GM21576 (cell line): ENCODE data around the gene GLIPR2.
"Not testable (repeated sequence)": the region's sequence is repeated elsewhere in the genome, so short reads cannot be mapped to it uniquely, and the experiment has no call there.

Experiments used
- ATAC-seq: cut with Tn5 transposase; IDR thresholded peaks from one replicate; pipeline ENCODE4 v1.9.1; 2021; ENCODE audit warnings: mild to moderate bottlenecking, moderate library complexity; ENCODE audit not compliant: unreplicated experiment

Gene GLIPR2

DNA sequence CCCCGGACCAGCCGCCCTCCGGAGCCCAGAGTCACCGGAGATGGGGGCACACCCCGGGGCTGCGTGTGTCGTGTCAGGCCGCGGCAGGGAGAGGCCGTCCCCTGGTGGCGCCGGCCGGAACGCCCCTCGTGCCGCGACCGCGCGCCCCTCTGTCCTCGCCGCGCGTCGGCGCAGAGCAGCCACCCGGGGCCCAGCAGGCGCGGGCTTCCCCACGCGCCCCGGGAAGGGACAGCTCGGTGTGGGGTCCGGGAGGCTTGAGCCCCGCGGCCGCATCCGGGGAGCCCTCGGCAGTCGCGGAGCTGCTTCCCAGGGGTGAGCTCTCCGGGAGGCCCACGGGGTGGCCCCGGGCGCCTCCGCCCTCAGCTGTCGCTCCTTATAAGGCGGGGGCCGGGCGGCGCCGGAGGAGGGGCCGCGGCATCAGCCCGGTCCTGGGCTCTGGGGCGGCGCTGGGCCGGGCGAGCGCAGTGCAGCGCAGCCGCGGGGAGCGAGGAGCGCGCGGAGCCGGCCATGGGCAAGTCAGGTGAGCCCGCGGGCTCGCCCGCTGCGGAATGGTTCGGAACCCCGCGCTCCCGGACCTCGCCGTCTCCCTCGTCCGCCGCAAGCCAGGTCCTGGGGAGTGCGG, at the start of gene GLIPR2:
Gene GLIPR2, plus strand, starts transcription at position 462 of the 622 bp plus-strand sequence. Its CDS starts 46 bp downstream, at position 508.
- ATAC-seq, result peak; percentile 94

- not testable (repeated sequence) for ATAC-seq
These were observed 49.5 kb upstream of the GLIPR2 start for GRCh38 chr9:36087054-36087453.

DNA sequence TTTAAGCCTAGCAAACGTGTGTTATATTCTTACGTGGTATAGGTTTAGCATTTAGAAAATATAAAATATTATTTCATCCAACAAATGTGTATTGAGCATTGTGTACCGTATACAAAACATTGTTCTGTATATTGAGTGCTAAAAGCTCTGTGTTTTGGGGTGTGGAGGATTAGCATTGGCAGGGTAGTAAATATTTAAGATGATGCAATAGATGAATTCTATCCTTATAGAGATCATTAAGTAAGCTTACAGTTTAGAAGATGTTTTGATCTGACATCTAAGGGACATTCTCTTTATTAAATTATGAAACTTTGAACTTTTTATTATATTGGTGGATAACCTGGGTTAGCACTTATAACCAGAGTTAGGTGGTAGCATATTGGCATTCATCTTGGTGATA, 48.5 kb upstream of the GLIPR2 start:
- no peak for ATAC-seq

GRCh38 chr9:36091026-36091953, 45.2 kb upstream of the GLIPR2 start:
- ATAC-seq, result no peak

DNA sequence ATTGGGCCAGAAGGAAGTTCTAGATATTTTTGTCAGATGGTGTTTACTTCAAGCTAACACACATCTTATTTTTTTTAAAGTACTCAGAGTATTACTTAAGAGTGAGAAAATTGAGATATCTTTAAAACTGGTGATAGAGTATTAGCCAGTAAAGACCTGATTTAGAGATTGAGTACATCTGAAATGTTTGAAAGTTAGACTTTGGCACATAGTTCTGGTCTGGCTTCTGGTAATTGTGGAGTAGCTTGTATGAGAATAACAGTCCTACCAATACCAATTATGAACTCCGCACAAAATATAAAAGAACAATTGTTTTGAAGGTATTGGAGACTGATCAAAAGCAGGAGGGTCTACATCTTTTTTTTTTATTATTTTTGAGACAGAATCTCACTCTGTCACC, 44.5 kb upstream of the GLIPR2 start:
- no peak for ATAC-seq

DNA sequence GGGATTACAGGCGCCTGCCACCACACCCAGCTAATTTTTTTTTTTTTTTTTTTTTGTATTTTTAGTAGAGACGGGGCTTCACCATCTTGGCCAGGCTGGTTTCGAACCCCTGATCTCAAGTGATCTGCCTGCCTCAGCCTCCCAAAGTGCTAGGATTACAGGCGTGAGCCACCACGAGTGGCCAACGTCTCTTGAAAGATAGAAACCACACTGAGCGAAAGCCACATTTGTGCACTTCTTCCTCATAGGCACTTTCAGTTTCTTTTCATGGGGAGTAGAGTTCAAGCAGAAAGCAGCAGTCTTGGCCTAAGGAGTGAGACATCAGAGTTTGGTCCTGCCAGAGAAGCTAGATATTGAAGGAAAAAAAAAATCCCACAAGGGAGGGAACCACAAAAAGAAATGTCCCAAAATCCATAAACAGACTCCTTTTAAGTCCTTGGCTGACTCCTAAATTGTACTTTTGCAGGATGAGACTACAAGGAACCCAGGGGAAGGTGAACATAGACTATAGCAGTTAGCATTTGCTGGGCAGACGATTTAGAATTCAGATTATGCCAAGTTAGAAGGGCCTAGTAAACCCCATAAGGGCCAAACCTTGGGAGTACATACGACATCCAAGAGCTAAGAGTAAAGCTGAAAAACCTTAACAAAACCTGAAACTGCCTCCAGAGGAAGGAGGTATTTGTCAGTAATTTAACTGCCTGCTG, 43.9 kb upstream of the GLIPR2 start:
- peak; percentile 99 for ATAC-seq

DNA sequence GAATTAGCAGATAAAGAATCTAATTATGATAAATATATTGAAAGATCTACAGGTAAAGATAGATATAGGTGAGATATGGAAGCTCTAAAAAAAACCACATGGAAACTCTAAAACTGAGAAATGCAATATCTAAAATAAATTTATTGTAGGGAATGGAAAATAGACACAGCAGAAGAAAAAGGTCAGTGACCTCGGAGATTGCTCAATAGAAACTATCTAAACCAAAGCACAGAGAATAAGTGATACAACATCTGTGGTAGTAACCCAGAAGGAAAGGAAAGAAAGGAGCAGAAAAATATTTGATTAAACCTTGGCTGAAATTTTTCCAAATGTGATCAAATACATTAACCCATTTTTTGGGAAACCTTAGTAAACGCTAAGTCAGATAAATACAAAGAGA, 43.1 kb upstream of the GLIPR2 start:
- no peak for ATAC-seq

DNA sequence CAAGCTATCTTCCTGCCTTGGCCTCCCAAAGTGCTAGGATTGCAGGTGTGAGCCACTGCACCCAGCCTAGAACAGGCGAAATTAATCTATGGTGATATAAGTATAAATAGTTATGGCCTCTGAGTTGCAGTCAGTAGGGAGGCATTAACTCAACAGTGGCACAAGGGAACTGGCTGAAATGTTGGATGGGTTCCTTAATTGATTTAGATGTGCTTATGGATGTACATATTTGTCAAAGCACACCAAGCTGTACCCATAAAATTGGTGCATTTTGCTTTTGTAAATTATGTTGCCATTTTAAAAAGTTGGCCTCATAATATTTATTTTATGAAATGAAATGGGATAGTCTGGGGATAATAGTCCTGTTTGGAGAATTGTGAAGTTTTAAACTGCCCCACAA, 36.8 kb upstream of the GLIPR2 start:
- no peak for ATAC-seq

GRCh38 chr9:36100532-36100931, 36.0 kb upstream of the GLIPR2 start:
- no peak for ATAC-seq

- no peak for ATAC-seq
These were observed 34.4 kb upstream of the GLIPR2 start for GRCh38 chr9:36101916-36102741.

- ATAC-seq, result peak; percentile 66
These were observed 33.6 kb upstream of the GLIPR2 start for GRCh38 chr9:36102742-36103495.

- no peak for ATAC-seq
These were observed 27.5 kb upstream of the GLIPR2 start for GRCh38 chr9:36109071-36109470.

- ATAC-seq, result no peak
These were observed 26.1 kb upstream of the GLIPR2 start for GRCh38 chr9:36110434-36110833.

DNA sequence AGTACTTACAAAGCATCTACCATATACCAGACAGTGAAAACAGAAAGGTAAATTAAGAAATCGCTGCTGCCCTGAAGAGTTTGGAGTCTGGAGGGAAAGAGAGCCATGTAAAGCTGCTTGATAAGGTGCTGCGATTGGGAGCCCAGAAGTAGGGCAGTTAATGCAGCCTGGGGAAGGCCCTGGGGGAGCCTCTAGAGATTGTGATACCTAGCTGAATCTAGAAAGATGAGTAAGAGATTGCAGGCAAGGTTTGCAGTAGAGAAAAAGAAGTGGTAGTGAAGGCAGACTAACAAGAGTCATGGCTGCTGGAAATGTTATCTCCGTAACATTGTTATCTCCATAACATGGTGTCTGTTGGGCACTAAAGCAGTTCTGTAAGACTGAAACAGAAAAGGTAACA, 24.0 kb upstream of the GLIPR2 start:
- no peak for ATAC-seq

DNA sequence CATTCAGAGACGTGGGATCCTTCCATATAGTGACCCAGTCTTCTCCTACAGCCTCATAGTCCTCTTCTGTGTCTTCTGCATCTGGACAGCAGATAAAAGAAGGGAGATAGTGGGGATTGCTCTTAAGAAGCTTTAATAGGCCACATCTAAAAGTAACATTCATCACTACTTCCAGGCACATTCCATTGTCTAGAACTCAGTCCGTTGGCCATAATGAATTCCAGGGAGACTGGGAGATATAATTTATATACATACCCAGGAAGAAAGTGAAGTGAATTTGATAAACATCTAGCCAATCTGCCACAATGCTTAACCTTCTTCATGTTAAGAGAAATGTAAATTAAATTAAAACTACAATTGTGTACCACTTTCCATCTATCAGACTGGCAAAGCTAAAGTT, 22.5 kb upstream of the GLIPR2 start:
- ATAC-seq, result no peak

DNA sequence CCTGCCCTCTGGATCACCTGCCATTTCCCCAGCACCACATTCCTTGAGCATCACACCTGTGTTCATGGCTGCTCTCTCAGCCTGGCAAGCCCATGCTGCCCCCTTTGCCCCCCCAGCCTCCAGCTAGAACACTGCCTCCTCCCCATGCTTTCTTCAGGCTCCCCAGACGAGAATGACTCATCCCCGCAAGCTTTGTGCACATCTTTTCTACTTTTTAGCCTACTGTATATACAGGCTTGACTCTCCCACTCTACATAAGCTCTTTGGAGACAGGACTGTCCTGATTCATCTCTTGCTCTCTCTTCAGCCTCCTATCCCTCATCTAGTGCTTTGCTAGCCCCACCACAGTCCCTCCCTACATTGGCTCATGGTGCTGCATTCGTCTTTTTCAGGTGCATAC, 19.9 kb upstream of the GLIPR2 start:
- ATAC-seq, result no peak

DNA sequence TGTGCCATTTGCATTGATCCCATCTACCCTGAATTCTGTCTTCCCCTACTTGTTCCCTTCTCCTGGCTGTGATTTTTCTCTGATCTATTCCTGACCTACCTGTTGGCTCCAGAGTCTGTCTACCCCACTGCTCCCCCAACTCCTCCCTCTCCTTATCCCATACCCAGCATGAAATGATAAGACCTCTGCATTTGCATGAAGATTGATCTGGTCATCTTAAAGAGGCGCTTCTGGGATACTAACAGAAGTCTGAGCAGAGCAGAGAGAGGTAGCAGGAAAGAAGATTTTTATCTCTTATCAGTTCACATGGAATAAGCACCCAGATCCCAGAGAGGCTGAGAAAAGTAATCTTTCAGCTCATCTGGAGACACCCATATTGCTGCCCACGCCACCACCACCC, 18.3 kb upstream of the GLIPR2 start:
- no peak for ATAC-seq

DNA sequence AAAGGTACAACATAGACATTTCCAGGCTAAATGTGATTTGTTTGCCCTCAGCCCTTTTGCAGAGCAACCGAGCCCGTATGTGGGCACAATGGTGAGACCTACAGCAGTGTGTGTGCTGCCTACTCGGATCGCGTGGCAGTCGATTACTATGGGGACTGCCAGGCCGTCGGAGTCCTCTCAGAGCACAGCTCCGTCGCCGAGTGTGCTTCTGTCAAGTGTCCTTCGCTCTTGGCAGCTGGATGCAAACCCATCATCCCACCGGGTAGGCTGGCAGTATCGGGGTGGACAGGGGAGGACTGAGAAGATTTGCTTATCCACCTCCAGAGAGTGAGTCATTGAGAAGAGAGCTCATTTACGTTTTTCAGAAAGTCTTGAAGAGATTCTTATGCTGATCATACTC, 17.8 kb upstream of the GLIPR2 start:
- no peak for ATAC-seq

DNA sequence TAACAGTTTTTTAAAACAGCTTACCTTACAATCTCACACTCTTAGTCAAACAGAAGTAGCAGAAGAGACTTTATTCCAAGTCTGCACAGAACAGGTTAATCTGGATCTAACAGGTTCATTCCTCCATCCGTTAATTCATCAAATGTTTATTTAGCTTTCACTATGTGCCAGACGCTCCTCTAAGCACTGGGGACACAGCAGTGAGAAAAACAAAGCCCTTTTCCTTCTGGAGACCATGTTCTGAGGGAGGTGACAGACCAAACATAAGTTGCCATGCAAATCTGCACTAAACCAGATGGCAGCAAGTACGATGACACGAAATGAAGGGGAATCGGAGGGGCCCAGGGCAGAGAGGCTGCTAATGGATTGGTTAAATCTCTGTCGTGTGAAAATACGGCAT, 17.1 kb upstream of the GLIPR2 start:
- no peak for ATAC-seq

DNA sequence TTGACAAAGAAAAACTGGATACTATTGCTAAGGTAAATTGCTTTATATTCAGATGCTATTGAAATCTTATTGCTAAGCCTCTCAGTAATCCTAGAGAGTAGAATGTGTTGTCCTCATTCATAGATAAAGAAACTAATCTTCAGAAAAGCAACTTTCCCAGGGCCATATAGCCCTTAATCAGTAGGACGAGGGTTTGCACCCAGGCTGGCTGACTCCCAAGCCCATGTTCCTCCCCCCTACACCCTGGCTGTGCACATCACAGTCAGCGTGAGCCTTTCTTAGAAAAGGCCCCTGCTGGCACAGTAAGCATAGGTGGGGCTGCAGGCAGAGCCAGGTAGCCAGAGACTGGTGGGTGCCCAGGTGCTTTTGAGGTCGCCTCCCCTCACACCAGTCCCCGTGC, 15.8 kb upstream of the GLIPR2 start:
- no peak for ATAC-seq
